D721Med (cell line): Measurements from ENCODE around the gene AP1M1.
"Not testable (repeated sequence)": the region's sequence is repeated elsewhere in the genome, so short reads cannot be mapped to it uniquely, and the experiment has no call there.

Experiments
- DNase-seq: peaks from one replicate; pipeline ENCODE4 v3.0.0; 2011; ENCODE audit warnings: low spot score; ENCODE audit not compliant: insufficient read length
- FAIRE-seq: peaks from 2 replicates; lab custom pipeline; 2011; peaks lifted over from hg19 to GRCh38; lab: Jason Lieb, UNC
- CTCF ChIP-seq: IDR thresholded peaks from 2 replicates; pipeline ENCODE4 v1.5.1; 2012; ENCODE audit warnings: mild to moderate bottlenecking, control low read depth; ENCODE audit not compliant: insufficient read depth; ENCODE audit errors: missing control alignments

Gene AP1M1

GRCh38 chr19:16167055-16167454, 30.7 kb upstream of the AP1M1 start:
- FAIRE-seq (no peak), DNase-seq (no peak)
- no peak for TF ChIP-seq CTCF

GRCh38 chr19:16168465-16169081, 29.1 kb upstream of the AP1M1 start:
- FAIRE-seq (no peak), DNase-seq (no peak)
- TF ChIP-seq CTCF = no peak

- no peak for DNase-seq
- TF ChIP-seq CTCF = no peak
- no peak for FAIRE-seq
These were observed 27.6 kb upstream of the AP1M1 start for GRCh38 chr19:16170134-16170533.

GRCh38 chr19:16175954-16176353, 21.8 kb upstream of the AP1M1 start:
- TF ChIP-seq CTCF = no peak
- FAIRE-seq = no peak
- DNase-seq = no peak

- DNase-seq, FAIRE-seq: not testable (repeated sequence)
These were observed 18.8 kb upstream of the AP1M1 start for GRCh38 chr19:16178866-16179265.

- TF ChIP-seq CTCF = no peak
- no peak for DNase-seq
- FAIRE-seq = no peak
These were observed 17.1 kb upstream of the AP1M1 start for GRCh38 chr19:16180611-16181010.

- TF ChIP-seq CTCF = no peak
- FAIRE-seq = no peak
- no peak for DNase-seq
These were observed 13.0 kb upstream of the AP1M1 start for GRCh38 chr19:16184665-16185122.
